ENCODE data around the gene MSRB1.
"Not testable (repeated sequence)": the region's sequence is repeated elsewhere in the genome, so short reads cannot be mapped to it uniquely, and the experiment has no call there.

Gene MSRB1

DNA sequence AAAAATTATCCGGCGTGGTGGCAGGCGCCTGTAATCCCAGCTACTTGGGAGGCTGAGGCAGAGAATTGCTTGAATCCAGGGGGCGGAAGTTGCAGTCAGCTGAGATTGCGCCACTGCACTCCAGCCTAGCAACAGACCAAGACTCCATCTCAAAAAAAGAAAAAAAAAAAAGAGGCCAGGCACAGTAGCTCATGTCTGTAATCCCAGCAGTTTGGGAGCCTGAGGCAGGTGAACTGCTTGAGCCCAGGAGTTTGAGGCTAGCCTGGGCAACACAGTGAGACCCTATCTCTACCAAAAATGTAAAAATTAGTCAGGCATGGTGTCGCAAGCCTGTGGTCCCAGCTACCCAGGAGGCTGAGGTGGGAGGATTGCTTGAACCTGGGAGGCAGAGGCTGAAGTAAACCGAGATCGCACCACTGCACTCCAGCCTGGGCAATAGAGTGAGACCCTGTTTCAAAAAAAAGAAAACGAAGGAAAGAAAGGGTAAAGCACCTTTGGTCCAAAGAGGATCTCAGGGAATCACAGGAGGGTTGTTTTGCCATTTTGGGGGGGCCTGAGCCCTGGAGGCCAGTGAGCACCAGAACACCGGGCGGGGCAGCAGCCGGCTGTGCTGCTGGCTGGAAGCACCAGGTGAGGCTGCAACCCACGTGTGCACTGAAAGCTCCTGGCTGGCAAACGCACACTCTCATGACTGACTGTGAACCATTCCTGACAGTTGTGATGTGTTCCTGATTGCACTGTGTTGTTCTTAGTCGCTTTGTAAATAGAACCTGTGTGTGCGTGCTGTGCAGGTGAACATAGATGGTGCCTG is 43.2 kb downstream of the MSRB1 start:
- TF ChIP-seq, protein P1, sequence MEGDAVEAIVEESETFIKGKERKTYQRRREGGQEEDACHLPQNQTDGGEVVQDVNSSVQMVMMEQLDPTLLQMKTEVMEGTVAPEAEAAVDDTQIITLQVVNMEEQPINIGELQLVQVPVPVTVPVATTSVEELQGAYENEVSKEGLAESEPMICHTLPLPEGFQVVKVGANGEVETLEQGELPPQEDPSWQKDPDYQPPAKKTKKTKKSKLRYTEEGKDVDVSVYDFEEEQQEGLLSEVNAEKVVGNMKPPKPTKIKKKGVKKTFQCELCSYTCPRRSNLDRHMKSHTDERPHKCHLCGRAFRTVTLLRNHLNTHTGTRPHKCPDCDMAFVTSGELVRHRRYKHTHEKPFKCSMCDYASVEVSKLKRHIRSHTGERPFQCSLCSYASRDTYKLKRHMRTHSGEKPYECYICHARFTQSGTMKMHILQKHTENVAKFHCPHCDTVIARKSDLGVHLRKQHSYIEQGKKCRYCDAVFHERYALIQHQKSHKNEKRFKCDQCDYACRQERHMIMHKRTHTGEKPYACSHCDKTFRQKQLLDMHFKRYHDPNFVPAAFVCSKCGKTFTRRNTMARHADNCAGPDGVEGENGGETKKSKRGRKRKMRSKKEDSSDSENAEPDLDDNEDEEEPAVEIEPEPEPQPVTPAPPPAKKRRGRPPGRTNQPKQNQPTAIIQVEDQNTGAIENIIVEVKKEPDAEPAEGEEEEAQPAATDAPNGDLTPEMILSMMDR (conservative IDR thresholded peaks at IDR 0.05; ENCODE audit: low read depth) = no peak
- ChIA-PET POLR2A (ENCODE audit: low non-redundant PET) (interaction anchor here (0.6 to 0.7 kb wide), 3 partner anchors 35 to 244 kb away, joined by 3 to 5 read pairs (median 4); no protein-coding TSS in a partner anchor), CTCF (interaction anchor here (0.7 to 1.0 kb wide), 3 partner anchors 29 to 262 kb away, joined by 3 to 4 read pairs (median 3); no protein-coding TSS in a partner anchor)
- DNase-seq (ENCODE audit: low spot score) = peak; percentile 38
- H3K27ac ChIP-seq = peak overlapping the region; percentile 23; the same call in 1 of the 2 replicates

DNA sequence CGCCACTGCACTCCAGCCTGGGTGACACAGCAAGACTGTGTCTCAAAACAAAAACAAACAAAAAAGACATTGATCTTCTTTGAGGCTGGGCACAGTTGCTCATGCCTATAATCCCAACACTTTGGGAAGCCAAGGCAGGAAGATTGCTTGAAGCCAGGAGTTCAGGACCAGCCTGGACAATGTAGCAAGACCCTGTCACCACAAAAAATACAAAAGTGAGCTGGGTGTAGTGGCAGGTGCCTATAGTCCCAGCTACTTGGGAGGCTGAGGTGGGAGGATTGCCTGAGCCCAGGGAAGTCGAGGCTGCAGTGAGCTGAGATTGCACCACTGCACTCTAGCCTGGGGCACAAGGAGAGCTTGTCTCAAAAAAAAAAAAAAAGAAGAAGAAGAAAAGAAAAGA is 45.3 kb downstream of the MSRB1 start:
- H3K27ac ChIP-seq; DNase-seq (ENCODE audit: low spot score); POLR2A ChIA-PET (ENCODE audit: low non-redundant PET); CTCF ChIA-PET: not testable (repeated sequence)

DNA sequence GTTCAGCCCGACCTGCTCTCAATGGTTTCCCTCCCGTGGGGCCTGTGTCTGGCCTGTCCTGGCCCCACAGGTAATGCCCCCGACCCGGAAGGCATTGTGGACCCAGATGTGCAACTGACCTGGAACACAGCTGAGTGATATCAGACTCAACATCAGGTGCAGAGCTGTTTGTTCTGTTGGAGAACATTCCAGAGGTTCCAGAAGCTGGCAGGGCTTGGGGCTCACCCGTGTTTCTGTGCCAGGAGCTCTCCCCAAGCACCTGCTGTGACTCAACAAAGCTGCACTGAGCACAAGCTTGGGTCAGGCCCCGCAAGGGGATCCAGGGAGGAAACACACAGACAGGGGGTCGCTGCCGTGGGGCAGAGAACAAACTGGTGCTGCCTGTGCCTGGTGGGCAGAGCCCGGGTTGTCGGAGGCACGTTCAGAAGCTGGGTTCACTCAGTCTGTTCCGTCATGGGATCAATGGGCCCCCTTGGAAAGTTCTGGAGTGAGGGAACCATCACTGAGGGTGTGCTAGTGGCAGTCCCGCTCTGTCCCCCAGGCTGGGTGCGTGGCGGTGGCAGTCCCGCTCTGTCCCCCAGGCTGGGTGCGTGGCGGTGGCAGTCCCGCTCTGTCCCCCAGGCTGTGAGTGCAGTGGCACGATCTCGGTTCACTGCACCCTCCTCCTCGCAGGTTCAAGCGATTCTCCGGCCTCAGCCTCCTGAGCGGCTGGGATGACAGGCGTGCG is 46.9 kb downstream of the MSRB1 start:
- no peak overlapping the region for H3K27ac ChIP-seq
- CTCF ChIA-PET = no interaction called here
- DNase-seq (ENCODE audit: low spot score) = no peak
- POLR2A ChIA-PET (ENCODE audit: low non-redundant PET) = no interaction called here
- TF ChIP-seq, protein P1 (conservative IDR thresholded peaks at IDR 0.05; ENCODE audit: low read depth) = no peak

DNA sequence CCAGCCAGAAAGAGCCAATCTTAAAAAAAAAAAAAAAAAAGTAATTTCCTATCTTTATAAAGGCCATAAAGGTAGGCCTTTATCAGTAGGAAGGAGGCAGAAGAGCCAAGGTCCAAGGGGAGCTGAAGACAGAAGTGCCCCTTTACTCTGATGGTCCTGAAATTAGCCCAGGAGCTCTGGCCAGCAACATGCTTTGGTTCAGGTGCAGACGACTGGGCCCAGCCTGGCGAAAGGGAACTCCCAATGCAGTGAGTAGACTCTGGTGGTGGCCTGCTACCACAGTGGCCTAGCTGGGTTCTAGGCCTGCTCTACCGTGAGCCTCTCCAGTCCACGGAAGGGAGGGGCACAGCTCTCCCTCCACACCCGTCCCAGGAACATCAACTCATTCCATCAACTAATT is 47.9 kb downstream of the MSRB1 start:
- H3K27ac ChIP-seq = no peak overlapping the region
- TF ChIP-seq, protein P1 (conservative IDR thresholded peaks at IDR 0.05; ENCODE audit: low read depth) = no peak
- ChIA-PET POLR2A (ENCODE audit: low non-redundant PET) (no interaction called here), CTCF (interaction anchor here (0.6 to 1.1 kb wide), 2 partner anchors 24 to 34 kb away, joined by 3 read pairs; no protein-coding TSS in a partner anchor)
- no peak for DNase-seq (ENCODE audit: low spot score)

DNA sequence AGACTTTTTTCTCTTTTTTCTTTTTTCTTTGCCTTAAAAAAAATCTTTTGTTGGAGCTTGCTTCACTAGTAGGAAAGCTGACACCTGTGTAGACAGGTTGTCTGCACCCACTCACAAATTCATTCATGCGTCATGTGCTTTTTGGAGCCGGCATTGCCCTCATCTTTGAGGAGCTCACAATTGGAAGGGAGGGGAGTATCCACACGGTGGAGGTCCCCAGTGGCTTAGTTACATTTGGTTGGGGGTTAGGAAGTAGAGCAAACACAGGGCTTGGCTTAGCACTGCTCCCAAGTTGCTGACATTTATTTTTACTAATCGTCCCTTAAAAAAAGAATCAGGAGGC is 52.3 kb downstream of the MSRB1 start:
- ChIA-PET CTCF (no interaction called here), POLR2A (ENCODE audit: low non-redundant PET) (no interaction called here)
- TF ChIP-seq, protein P1 (conservative IDR thresholded peaks at IDR 0.05; ENCODE audit: low read depth) = no peak
- no peak overlapping the region for H3K27ac ChIP-seq
- DNase-seq (ENCODE audit: low spot score) = no peak

DNA sequence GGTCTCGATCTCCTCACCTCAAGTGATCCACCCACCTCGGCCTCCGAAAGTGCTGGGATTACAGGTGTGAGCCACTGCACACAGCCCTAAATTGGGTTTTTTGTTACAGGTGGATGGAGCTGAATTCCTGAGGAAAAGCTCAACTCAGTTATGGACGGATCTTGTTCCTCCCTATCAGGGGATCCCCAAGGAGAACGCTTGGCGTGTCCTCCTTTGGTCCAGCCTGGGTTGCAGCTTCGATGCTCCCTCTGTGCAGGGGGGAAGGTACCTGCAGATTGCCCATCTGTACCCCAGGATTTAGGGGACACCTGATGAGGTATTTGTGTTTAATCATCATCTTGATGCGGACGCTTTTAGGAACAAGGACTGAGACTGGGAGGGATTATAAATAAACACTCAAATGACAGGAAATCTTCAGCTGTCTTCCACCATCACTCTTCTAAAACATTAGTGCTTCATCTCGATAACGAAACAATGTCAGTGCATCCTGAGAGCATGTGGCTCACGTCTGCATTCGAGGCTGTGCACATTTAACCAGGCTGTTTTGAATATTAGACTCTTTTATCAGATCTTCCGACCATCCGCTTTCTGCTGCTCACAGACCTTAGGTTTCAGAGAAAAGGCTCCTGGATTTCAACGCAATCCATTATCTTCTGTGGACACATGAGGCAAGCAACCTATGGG is 52.8 kb downstream of the MSRB1 start:
- CTCF ChIA-PET = interaction anchor here (0.7 kb wide), 1 partner anchor 70 kb away, joined by 3 read pairs; no protein-coding TSS in a partner anchor
- POLR2A ChIA-PET (ENCODE audit: low non-redundant PET) = no interaction called here
- TF ChIP-seq, protein P1 (conservative IDR thresholded peaks at IDR 0.05; ENCODE audit: low read depth) = no peak
- no peak overlapping the region for H3K27ac ChIP-seq
- DNase-seq (ENCODE audit: low spot score) = no peak
